Fibroblast of lung (primary cell): ENCODE measurements around the gene D2HGDH. TPM values are rescaled to one million over a fixed set of nuclear protein-coding genes. Genes with fewer than 3 reads are reported as not detected.
"Not testable (repeated sequence)": the region's sequence is repeated elsewhere in the genome, so short reads cannot be mapped to it uniquely, and the experiment has no call there.

ENCODE experiments used
- DNase-seq, 2 donors: peaks; one replicate each; pipeline versions ENCODE4 v3.0.0 to v3.0.0-alpha.2; 2010; ENCODE audit warnings: low read depth in 2 of 2
- H2AFZ ChIP-seq: 2 replicates; pipeline ENCODE4 v1.5.1; 2012; ENCODE audit warnings: low read length, control low read depth, inconsistent platforms
- H3K27ac ChIP-seq: 2 replicates; pipeline ENCODE4 v1.5.1; 2011; ENCODE audit warnings: low read length, control low read depth; ENCODE audit not compliant: insufficient read depth
- H3K27me3 ChIP-seq: 2 replicates; pipeline ENCODE4 v1.5.1; 2011; ENCODE audit warnings: mild to moderate bottlenecking, low read length; ENCODE audit not compliant: control insufficient read depth, insufficient read depth
- H3K36me3 ChIP-seq: 2 replicates; pipeline ENCODE4 v1.5.1; 2011; ENCODE audit warnings: low read length; ENCODE audit not compliant: control insufficient read depth, insufficient read depth
- H3K4me1 ChIP-seq: 2 replicates; pipeline ENCODE4 v1.5.1; 2011; ENCODE audit warnings: low read length; ENCODE audit not compliant: control insufficient read depth, insufficient read depth; ENCODE audit errors: extremely low read depth
- H3K4me2 ChIP-seq: 2 replicates; pipeline ENCODE4 v1.5.1; 2011; ENCODE audit warnings: low read length, control low read depth; ENCODE audit not compliant: insufficient read depth; ENCODE audit errors: extremely low read depth
- H3K4me3 ChIP-seq, 4 experiments: fragments of 200-600 bp in 1 of 4; sonication (generic) in 1 of 4; replicated peaks in 1 of 4; 2 replicates each; pipeline ENCODE4 v1.5.1; 2011 to 2016; ENCODE audit warnings: low read length in 4 of 4, low read depth in 3 of 4, mild to moderate bottlenecking in 3 of 4, control low read depth in 2 of 4, inconsistent platforms in 1 of 4, mixed read lengths in 1 of 4; ENCODE audit not compliant: insufficient read depth in 1 of 4; ENCODE audit errors: control extremely low read depth in 1 of 4
- H3K79me2 ChIP-seq: 2 replicates; pipeline ENCODE4 v1.5.1; 2012; ENCODE audit warnings: mild to moderate bottlenecking, low read length, inconsistent platforms; ENCODE audit not compliant: control insufficient read depth, insufficient read depth
- H3K9ac ChIP-seq: 2 replicates; pipeline ENCODE4 v1.5.1; 2011; ENCODE audit warnings: mild to moderate bottlenecking, low read length, control low read depth; ENCODE audit not compliant: insufficient read depth
- H3K9me3 ChIP-seq: 2 replicates; pipeline ENCODE4 v1.5.1; 2012; ENCODE audit warnings: low read depth, low read length; ENCODE audit not compliant: control insufficient read depth, insufficient read depth
- H4K20me1 ChIP-seq: 2 replicates; pipeline ENCODE4 v1.5.1; 2011; ENCODE audit warnings: low read length; ENCODE audit not compliant: control insufficient read depth, insufficient read depth; ENCODE audit errors: extremely low read depth
- CTCF ChIP-seq, 2 donors: IDR thresholded peaks in 1 of 2; conservative IDR thresholded peaks in 1 of 2; 1 replicate in 1 of 2; 2 replicates in 1 of 2; pipeline ENCODE4 v1.5.1; 2011 to 2012; ENCODE audit warnings: low read length in 2 of 2, control low read depth in 1 of 2, inconsistent platforms in 1 of 2, low read depth in 1 of 2, mild to moderate bottlenecking in 1 of 2
- EZH2 ChIP-seq: IDR thresholded peaks from 2 replicates; pipeline ENCODE4 v1.5.1; 2012; ENCODE audit warnings: low read length, control low read depth, mild to moderate bottlenecking; ENCODE audit errors: missing control alignments
- polyA plus RNA-seq, 2 donors: library from polyadenylated mRNA; depleted of rRNA in 1 of 2; stranded (reverse) in 1 of 2; unstranded in 1 of 2; fragments of >200 nt; gene quantifications; 2 replicates each; pipeline ENCODE4 v1.2.1, GENCODE V29; 2011 to 2012; ENCODE audit warnings: missing spikeins in 1 of 2
- total RNA-seq: library from RNA; depleted of rRNA; stranded (reverse); fragments of >200 nt; gene quantifications from 2 replicates; pipeline ENCODE4 v1.2.1, GENCODE V29; 2014

Gene D2HGDH
- total and polyA plus RNA-seq, 2 donors (not counting 1 experiment from before 2014, with no cell fraction given) = 5.7 to 28.4 TPM

- Histone ChIP-seq H3K27ac (no peak overlapping the region), H3K4me2 (no peak overlapping the region), H3K4me3 (no peak overlapping the region), H3K27me3 (no peaks in the 10 kb centered on the region), H2AFZ (no peak overlapping the region), H3K4me1 (no peaks in the 10 kb centered on the region), H4K20me1 (no peaks in the 10 kb centered on the region), H3K36me3 (no peaks in the 10 kb centered on the region), H3K9me3 (no peaks in the 10 kb centered on the region), H3K9ac (no peak overlapping the region), H3K79me2 (no peaks in the 10 kb centered on the region)
- DNase-seq = no peak
- TF ChIP-seq CTCF (conservative IDR thresholded peaks at IDR 0.05 in 1 of 2, IDR thresholded peaks at IDR 0.05 in 1 of 2; ENCODE audit: low read depth in 1 of 2, low read length in 2 of 2) (no peak), EZH2 (no peak)
Measured at GRCh38 chr2:241817126-241817820, 82.8 kb downstream of the D2HGDH start.

- H3K4me2 ChIP-seq, H2AFZ ChIP-seq, H3K9ac ChIP-seq, DNase-seq, H3K79me2 ChIP-seq, H3K4me1 ChIP-seq, H4K20me1 ChIP-seq, H3K9me3 ChIP-seq, H3K27ac ChIP-seq, H3K36me3 ChIP-seq, H3K4me3 ChIP-seq, H3K27me3 ChIP-seq: not testable (repeated sequence)
Measured at GRCh38 chr2:241817821-241818215, 83.4 kb downstream of the D2HGDH start.

Other genes with a start within 250 kb of the D2HGDH start
- 131 and 197 TPM in 2 replicates for gene STK25, start 226.0 kb upstream of the D2HGDH start, total RNA-seq
- 168 and 171 TPM in 2 replicates for gene STK25, start 226.0 kb upstream of the D2HGDH start, polyA plus RNA-seq
- 38.5 and 42.4 TPM in 2 replicates for gene BOK, start 175.9 kb upstream of the D2HGDH start, total RNA-seq
- gene BOK, start 175.9 kb upstream of the D2HGDH start, polyA plus RNA-seq = 14.8 and 21.2 TPM in 2 replicates
- 40.6 and 47.7 TPM in 2 replicates for gene THAP4, start 97.5 kb upstream of the D2HGDH start, total RNA-seq
- 19.3 and 27.7 TPM in 2 replicates for gene THAP4, start 97.5 kb upstream of the D2HGDH start, polyA plus RNA-seq
- 30.0 and 45.1 TPM in 2 replicates for gene ATG4B, start 96.9 kb upstream of the D2HGDH start, total RNA-seq
- 76.2 and 95.6 TPM in 2 replicates for gene ATG4B, start 96.9 kb upstream of the D2HGDH start, polyA plus RNA-seq
- gene DTYMK, start 47.8 kb upstream of the D2HGDH start, total RNA-seq = 15.2 and 25.3 TPM in 2 replicates
- gene DTYMK, start 47.8 kb upstream of the D2HGDH start, polyA plus RNA-seq = 19.0 and 48.3 TPM in 2 replicates
- 27.4 and 30.0 TPM in 2 replicates for gene ING5, start 32.6 kb upstream of the D2HGDH start, total RNA-seq
- 15.3 and 17.4 TPM in 2 replicates for gene ING5, start 32.6 kb upstream of the D2HGDH start, polyA plus RNA-seq
- gene GAL3ST2, start 42.2 kb downstream of the D2HGDH start, total RNA-seq = 0.17 TPM in 1 of 2 replicates, not detected in the other
- not detected in 2 replicates for gene GAL3ST2, start 42.2 kb downstream of the D2HGDH start, polyA plus RNA-seq
- gene NEU4, start 74.6 kb downstream of the D2HGDH start, total RNA-seq = under 0.01 TPM in 1 of 2 replicates, not detected in the other
- gene NEU4, start 74.6 kb downstream of the D2HGDH start, polyA plus RNA-seq = not detected in 2 replicates
- gene PDCD1, start 124.3 kb downstream of the D2HGDH start, total RNA-seq = not detected in 2 replicates
- gene PDCD1, start 124.3 kb downstream of the D2HGDH start, polyA plus RNA-seq = not detected in 2 replicates
- not detected in 2 replicates for gene RTP5, start 135.1 kb downstream of the D2HGDH start, total RNA-seq
- gene RTP5, start 135.1 kb downstream of the D2HGDH start, polyA plus RNA-seq = not detected in 2 replicates